ENCODE measurements around the gene INHBB. TPM values are rescaled to one million over a fixed set of nuclear protein-coding genes. Genes with fewer than 3 reads are reported as not detected.

INHBB gene
- total and polyA plus RNA-seq, 7 donors, result 0.60 to 1.8 (median 1.2) TPM; not detected in 1

DNA sequence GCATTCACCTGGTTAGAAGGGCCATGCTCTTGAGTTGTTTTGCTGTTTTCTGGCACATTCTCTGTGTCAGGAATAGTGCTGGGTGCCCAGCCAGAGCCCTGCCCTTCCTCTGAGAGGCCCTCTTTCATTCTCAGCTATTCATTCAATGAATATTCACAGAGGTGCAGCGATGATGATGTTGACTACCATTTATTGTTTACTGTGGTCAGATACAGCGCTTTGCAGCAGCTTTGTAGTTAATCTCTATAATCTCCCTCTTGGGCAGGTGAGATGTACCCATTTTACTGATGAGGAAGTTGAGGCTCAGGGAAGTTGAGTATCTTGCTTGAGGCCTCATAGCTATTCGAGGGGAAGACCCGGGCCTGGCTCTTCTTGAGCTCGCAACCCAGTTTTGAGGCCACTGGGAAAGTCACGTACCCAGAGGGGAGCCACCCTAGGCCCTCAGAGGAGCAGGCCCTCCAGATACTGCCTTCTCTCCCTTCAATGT lies 9.9 kb downstream of the INHBB start:
- no peaks in the 10 kb centered on the region for H3K36me3 ChIP-seq
- DNase-seq, result no peak
- no peaks in the 10 kb centered on the region for H3K9me3 ChIP-seq
- no peak overlapping the region for H3K27ac ChIP-seq
- no peak for TF ChIP-seq CTCF (IDR thresholded peaks at IDR 0.05)
- TF ChIP-seq POLR2AphosphoS5 (IDR thresholded peaks at IDR 0.05), result no peak
- no peak for TF ChIP-seq POLR2A (IDR thresholded peaks at IDR 0.05)
- TF ChIP-seq EP300 (IDR thresholded peaks at IDR 0.05), result no peak
- no peak overlapping the region for H3K4me3 ChIP-seq
- no peaks in the 10 kb centered on the region for H3K4me1 ChIP-seq
- intact Hi-C loops (cut with DNase I), result no loop called here
- WGBS, 2 donors, result 91 to 92% methylated on average over 6 of the region's 6 CpGs
- H3K27me3 ChIP-seq, result no peaks in the 10 kb centered on the region

- Histone ChIP-seq H3K27me3 (no peaks in the 10 kb centered on the region), H3K4me3 (no peak overlapping the region), H3K36me3 (no peaks in the 10 kb centered on the region), H3K9me3 (no peaks in the 10 kb centered on the region), H3K27ac (no peak overlapping the region), H3K4me1 (no peaks in the 10 kb centered on the region)
- intact Hi-C loops (cut with DNase I), result no loop called here
- DNase-seq, result no peak
- WGBS, 2 donors, result 73 to 77% methylated on average over 6 of the region's 6 CpGs
- TF ChIP-seq CTCF (IDR thresholded peaks at IDR 0.05), result no peak
- TF ChIP-seq EP300 (IDR thresholded peaks at IDR 0.05), result no peak
- TF ChIP-seq POLR2A (IDR thresholded peaks at IDR 0.05), result no peak
- no peak for TF ChIP-seq POLR2AphosphoS5 (IDR thresholded peaks at IDR 0.05)
These were observed 11.8 kb downstream of the INHBB start for GRCh38 chr2:120357768-120358167.

DNA sequence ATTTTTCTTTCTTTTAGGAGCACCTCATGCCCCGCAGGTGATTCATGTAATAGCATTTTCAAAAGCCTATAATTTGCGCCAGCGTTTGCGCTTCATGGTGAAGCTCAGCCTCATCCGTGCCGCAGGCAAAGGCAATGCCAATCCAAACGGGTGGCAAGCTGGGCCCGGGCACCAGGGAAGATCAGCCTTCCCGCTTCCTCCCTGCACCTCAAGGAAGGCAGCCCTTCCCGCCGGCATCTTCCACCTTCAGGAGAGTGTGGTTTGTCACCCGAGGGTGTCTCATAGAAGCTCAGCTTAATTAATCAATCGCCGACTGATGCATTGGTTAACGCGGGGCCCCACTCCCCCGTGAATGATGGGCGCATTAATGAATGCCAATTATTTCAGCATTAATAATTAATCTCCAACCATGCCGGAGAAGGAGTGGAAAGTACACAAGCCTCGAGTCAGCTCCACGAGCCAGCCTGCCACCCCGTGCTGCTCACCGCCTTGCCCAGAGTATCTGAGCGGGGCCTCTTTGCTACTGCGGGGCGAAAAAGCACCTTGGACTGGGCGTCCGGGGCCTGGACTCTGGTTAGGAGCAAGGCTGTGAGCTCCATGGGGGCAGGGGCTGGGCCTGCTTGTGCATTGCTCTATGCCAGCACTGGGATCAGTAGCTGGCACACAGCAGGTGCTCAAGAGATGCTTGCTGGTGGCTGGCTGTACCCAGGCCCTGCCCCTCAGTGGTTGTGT lies 13.0 kb downstream of the INHBB start:
- no peak overlapping the region for H3K4me3 ChIP-seq
- intact Hi-C loops (cut with DNase I), result no loop called here

DNA sequence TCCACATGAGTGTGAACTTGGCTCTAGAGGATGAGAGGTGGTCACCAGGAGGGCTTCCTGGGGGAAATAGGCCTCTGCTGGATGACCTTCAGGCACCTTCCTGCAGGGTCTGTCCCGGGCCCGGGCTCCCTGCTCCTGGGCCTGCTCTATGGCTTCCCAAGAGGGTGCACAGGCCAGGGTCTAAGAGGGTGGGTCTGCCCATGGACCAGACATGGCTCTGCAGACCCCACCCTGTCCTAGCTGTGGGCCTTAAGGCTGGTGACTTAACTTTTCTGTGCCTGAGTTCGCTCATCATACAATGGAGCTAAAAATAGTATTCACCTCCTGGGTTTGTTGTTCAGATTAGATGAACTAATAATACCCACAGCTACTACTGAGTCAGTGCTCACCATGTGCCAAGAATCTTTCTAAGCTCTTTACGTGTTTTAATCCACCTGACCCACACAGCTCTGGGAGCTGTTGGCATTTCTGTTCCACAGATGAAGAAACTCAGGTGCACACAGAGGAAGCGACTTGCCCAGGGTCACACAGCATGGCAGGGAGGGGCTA lies 14.4 kb downstream of the INHBB start:
- no peaks in the 10 kb centered on the region for H3K27me3 ChIP-seq
- no peak overlapping the region for H3K27ac ChIP-seq
- no peaks in the 10 kb centered on the region for H3K36me3 ChIP-seq
- intact Hi-C loops (cut with DNase I), result no loop called here
- 85 to 86% methylated on average over 5 of the region's 5 CpGs for WGBS, 2 donors
- H3K4me3 ChIP-seq, result no peak overlapping the region
- no peak for TF ChIP-seq POLR2A (IDR thresholded peaks at IDR 0.05)
- TF ChIP-seq CTCF (IDR thresholded peaks at IDR 0.05), result no peak
- no peak for TF ChIP-seq EP300 (IDR thresholded peaks at IDR 0.05)
- no peak for TF ChIP-seq POLR2AphosphoS5 (IDR thresholded peaks at IDR 0.05)
- H3K9me3 ChIP-seq, result no peaks in the 10 kb centered on the region
- DNase-seq, result no peak
- H3K4me1 ChIP-seq, result no peaks in the 10 kb centered on the region

More for the DNA sequence above, 13.0 kb downstream of the INHBB start:
- Histone ChIP-seq H3K9me3 (no peaks in the 10 kb centered on the region), H3K4me1 (no peaks in the 10 kb centered on the region), H3K27me3 (no peaks in the 10 kb centered on the region), H3K36me3 (no peaks in the 10 kb centered on the region), H3K27ac (no peak overlapping the region)
- 78 to 87% methylated on average over 28 of the region's 28 CpGs for WGBS, 2 donors
- DNase-seq, result no peak
- TF ChIP-seq EP300 (IDR thresholded peaks at IDR 0.05) (no peak), CTCF (IDR thresholded peaks at IDR 0.05) (no peak), POLR2AphosphoS5 (IDR thresholded peaks at IDR 0.05) (no peak), POLR2A (IDR thresholded peaks at IDR 0.05) (no peak)
